ENCODE measurements around the gene EAPP. TPM values are rescaled to one million over a fixed set of nuclear protein-coding genes. Genes with fewer than 3 reads are reported as not detected.

The EAPP gene
- total and polyA plus RNA-seq, 2 of the 13 experiments (the other 11 are each of a cell fraction or from before 2014, with no cell fraction given) = 68.7 to 110 TPM

DNA sequence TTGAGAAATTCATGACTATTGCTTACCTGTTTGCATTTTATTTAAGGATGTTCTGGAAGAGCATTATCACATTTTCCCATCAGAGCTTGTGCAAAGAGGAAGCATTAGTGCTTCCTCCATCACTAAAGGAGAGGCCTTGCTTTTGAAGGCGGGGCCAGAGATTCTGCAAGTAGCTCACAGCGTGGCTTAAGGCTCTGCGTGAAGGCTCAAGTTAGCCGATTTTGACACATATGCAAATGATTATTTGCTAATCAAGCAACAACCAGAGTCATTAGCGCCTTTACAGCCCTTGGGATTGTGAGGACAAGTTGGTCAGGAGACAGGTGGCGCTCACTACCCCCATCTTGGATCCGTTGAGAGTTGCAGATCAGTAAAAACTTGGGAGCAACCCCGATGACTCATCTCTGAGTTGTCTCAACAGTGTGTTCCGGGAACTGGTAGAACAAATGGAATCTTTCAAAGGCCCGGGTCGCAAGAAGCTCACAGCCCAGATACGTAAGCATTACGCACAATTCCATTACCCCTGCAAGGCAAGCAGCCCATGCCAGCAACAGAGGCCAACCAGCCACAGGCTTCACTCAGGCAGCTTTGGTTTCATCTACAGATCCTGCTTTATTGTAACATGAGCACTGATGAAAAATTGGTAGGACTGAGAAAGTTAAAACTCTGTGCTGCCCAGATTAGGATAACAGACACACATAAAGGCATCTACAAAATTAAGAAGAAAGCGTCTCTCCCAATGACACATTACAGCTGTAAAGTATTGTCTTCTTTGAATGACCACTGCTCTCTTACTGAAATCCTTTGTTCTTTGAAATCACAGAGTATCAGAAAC lies 42.6 kb downstream of the EAPP start (continued):
- peak; percentile 93 for TF ChIP-seq KLF6 (CRISPR knock-in tag; IDR thresholded peaks at IDR 0.05)
- TF ChIP-seq, protein P1, sequence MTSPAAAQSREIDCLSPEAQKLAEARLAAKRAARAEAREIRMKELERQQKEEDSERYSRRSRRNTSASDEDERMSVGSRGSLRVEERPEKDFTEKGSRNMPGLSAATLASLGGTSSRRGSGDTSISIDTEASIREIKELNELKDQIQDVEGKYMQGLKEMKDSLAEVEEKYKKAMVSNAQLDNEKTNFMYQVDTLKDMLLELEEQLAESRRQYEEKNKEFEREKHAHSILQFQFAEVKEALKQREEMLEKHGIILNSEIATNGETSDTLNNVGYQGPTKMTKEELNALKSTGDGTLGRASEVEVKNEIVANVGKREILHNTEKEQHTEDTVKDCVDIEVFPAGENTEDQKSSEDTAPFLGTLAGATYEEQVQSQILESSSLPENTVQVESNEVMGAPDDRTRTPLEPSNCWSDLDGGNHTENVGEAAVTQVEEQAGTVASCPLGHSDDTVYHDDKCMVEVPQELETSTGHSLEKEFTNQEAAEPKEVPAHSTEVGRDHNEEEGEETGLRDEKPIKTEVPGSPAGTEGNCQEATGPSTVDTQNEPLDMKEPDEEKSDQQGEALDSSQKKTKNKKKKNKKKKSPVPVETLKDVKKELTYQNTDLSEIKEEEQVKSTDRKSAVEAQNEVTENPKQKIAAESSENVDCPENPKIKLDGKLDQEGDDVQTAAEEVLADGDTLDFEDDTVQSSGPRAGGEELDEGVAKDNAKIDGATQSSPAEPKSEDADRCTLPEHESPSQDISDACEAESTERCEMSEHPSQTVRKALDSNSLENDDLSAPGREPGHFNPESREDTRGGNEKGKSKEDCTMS (CRISPR knock-in tag; conservative IDR thresholded peaks at IDR 0.05) = no peak; the same call in 1 of the 2 replicates
- peak; percentile 56; the same call in 1 of the 2 replicates for TF ChIP-seq NR2C2 (CRISPR knock-in tag; IDR thresholded peaks at IDR 0.05; ENCODE audit: borderline replicate concordance)
- TF ChIP-seq, protein P2, sequence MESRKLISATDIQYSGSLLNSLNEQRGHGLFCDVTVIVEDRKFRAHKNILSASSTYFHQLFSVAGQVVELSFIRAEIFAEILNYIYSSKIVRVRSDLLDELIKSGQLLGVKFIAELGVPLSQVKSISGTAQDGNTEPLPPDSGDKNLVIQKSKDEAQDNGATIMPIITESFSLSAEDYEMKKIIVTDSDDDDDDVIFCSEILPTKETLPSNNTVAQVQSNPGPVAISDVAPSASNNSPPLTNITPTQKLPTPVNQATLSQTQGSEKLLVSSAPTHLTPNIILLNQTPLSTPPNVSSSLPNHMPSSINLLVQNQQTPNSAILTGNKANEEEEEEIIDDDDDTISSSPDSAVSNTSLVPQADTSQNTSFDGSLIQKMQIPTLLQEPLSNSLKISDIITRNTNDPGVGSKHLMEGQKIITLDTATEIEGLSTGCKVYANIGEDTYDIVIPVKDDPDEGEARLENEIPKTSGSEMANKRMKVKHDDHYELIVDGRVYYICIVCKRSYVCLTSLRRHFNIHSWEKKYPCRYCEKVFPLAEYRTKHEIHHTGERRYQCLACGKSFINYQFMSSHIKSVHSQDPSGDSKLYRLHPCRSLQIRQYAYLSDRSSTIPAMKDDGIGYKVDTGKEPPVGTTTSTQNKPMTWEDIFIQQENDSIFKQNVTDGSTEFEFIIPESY (CRISPR knock-in tag; IDR thresholded peaks at IDR 0.05) = peak; percentile 83
- TF ChIP-seq ESRRA (CRISPR knock-in tag; IDR thresholded peaks at IDR 0.05; ENCODE audit: low read depth) = no peak; the same call in 1 of the 2 replicates
- peak; percentile 32; the same call in 1 of the 2 replicates for TF ChIP-seq TMF1 (CRISPR knock-in tag; IDR thresholded peaks at IDR 0.05; ENCODE audit: low read depth)
- no peak for TF ChIP-seq NR2F2 (IDR thresholded peaks at IDR 0.05; ENCODE audit: borderline replicate concordance, low read depth)
- TF ChIP-seq ZNF792 (CRISPR knock-in tag; IDR thresholded peaks at IDR 0.05) = peak; percentile 70
- TF ChIP-seq, protein P3, sequence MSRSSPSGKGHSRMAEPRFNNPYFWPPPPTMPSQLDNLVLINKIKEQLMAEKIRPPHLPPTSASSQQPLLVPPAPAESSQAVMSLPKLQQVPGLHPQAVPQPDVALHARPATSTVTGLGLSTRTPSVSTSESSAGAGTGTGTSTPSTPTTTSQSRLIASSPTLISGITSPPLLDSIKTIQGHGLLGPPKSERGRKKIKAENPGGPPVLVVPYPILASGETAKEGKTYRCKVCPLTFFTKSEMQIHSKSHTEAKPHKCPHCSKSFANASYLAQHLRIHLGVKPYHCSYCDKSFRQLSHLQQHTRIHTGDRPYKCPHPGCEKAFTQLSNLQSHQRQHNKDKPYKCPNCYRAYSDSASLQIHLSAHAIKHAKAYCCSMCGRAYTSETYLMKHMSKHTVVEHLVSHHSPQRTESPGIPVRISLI (CRISPR knock-in tag; IDR thresholded peaks at IDR 0.05; ENCODE audit: borderline replicate concordance) = peak; percentile 62; the same call in 1 of the 2 replicates
- TF ChIP-seq, protein P4, sequence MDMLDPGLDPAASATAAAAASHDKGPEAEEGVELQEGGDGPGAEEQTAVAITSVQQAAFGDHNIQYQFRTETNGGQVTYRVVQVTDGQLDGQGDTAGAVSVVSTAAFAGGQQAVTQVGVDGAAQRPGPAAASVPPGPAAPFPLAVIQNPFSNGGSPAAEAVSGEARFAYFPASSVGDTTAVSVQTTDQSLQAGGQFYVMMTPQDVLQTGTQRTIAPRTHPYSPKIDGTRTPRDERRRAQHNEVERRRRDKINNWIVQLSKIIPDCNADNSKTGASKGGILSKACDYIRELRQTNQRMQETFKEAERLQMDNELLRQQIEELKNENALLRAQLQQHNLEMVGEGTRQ (IDR thresholded peaks at IDR 0.05; ENCODE audit: low read depth, low read length) = no peak
- TF ChIP-seq, protein P4 (CRISPR knock-in tag; IDR thresholded peaks at IDR 0.05; ENCODE audit: borderline replicate concordance) = no peak
- no peak for TF ChIP-seq KDM5A (IDR thresholded peaks at IDR 0.05; ENCODE audit: borderline replicate concordance, low read length)
- TF ChIP-seq KDM3A (CRISPR knock-in tag; IDR thresholded peaks at IDR 0.05; ENCODE audit: low read depth) = 0 out of 2 replicates have a peak, but pooled peaks have one; percentile 54
- TF ChIP-seq NCOA2 (CRISPR knock-in tag; IDR thresholded peaks at IDR 0.05) = peak; percentile 87
- no peak for TF ChIP-seq MBNL3 (CRISPR knock-in tag; conservative IDR thresholded peaks at IDR 0.05)
- TF ChIP-seq, protein P5, sequence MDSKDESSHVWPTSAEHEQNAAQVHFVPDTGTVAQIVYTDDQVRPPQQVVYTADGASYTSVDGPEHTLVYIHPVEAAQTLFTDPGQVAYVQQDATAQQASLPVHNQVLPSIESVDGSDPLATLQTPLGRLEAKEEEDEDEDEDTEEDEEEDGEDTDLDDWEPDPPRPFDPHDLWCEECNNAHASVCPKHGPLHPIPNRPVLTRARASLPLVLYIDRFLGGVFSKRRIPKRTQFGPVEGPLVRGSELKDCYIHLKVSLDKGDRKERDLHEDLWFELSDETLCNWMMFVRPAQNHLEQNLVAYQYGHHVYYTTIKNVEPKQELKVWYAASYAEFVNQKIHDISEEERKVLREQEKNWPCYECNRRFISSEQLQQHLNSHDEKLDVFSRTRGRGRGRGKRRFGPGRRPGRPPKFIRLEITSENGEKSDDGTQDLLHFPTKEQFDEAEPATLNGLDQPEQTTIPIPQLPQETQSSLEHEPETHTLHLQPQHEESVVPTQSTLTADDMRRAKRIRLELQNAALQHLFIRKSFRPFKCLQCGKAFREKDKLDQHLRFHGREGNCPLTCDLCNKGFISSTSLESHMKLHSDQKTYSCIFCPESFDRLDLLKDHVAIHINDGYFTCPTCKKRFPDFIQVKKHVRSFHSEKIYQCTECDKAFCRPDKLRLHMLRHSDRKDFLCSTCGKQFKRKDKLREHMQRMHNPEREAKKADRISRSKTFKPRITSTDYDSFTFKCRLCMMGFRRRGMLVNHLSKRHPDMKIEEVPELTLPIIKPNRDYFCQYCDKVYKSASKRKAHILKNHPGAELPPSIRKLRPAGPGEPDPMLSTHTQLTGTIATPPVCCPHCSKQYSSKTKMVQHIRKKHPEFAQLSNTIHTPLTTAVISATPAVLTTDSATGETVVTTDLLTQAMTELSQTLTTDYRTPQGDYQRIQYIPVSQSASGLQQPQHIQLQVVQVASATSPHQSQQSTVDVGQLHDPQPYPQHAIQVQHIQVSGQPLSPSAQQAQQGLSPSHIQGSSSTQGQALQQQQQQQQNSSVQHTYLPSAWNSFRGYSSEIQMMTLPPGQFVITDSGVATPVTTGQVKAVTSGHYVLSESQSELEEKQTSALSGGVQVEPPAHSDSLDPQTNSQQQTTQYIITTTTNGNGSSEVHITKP (CRISPR knock-in tag; IDR thresholded peaks at IDR 0.05; ENCODE audit: low read depth) = peak; percentile 82
- TF ChIP-seq ZNF350 (CRISPR knock-in tag; IDR thresholded peaks at IDR 0.05; ENCODE audit: borderline replicate concordance, low read depth) = peak; percentile 40; the same call in 1 of the 2 replicates
